Prostate gland (tissue), 2 donors: ENCODE results near the gene LMNTD1.

Source experiments
- CTCF ChIP-seq, 4 experiments: fragments of 200-600 bp in 2 of 4; fragments of 450-650 bp in 2 of 4; sonication (generic) in 2 of 4; IDR thresholded peaks; 1 replicate in 3 of 4; 2 replicates in 1 of 4; pipeline ENCODE4 v1.5.1; 2016 to 2019; ENCODE audit warnings: antibody characterized with exemption in 4 of 4, mild to moderate bottlenecking in 2 of 4, moderate library complexity in 2 of 4
- POLR2AphosphoS5 ChIP-seq: sonication (generic); formaldehyde crosslinking; IDR thresholded peaks from one replicate; pipeline ENCODE4 v1.6.1; 2017; ENCODE audit warnings: antibody characterized with exemption

- TF ChIP-seq POLR2AphosphoS5: no peak
- TF ChIP-seq CTCF (IDR thresholded peaks at IDR 0.05): no peak
Measured at GRCh38 chr12:25546318-25546717, 6.8 kb downstream of the LMNTD1 start.
